ENCODE results near the gene GPR176. TPM values are rescaled to one million over a fixed set of nuclear protein-coding genes. Genes with fewer than 3 reads are reported as not detected.
"Not testable (repeated sequence)": the region's sequence is repeated elsewhere in the genome, so short reads cannot be mapped to it uniquely, and the experiment has no call there.

Gene GPR176
- total RNA-seq, 8 experiments from 2014 or later, result 7.5 to 48.8 (median 14.0) TPM

DNA sequence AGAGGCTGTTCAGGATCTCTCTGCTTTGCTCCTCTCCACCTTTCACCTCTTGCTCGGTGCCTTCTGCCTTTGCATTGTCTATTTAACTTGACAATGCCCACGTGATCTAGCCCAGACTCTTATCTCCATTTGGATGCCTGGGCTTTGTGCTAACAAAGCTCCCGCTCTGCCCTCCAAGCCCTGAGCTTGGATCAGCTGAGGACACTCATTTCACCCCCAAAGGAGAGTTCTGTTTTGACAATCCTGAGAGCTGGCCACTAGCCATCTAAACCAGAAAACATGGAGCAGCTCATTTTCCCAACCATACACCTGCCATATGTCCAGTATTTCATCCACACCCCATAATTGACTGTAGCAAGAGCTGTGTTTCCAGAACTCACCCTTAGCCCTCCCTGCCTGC is 12.8 kb downstream of the GPR176 start:
- in situ Hi-C loops (cut with MboI; ENCODE audit: low pct_unique_long_range_greater_than_20kb in 2 of 9, low sequenced_read_pairs in 9 of 9, unreplicated experiment in 9 of 9), result loop anchor here in 2 of 9 experiments (25.0 kb wide), 2 partner anchors 95 to 120 kb away; partner anchors contain the start of gene FSIP1 (in 1 of the 2)
- no peak overlapping the region for H3K4me3 ChIP-seq
- ATAC-seq (replicated peaks in 6 of 8), result no peak
- H3K27ac ChIP-seq, result no peak overlapping the region
- 17 to 100% (median 70%) methylated on average over 1 to 3 of the region's 3 CpGs; no CpG with 5 or more reads in 1 of the 10 experiments for WGBS, 10 experiments
- peaks cover 23 to 42% of the 10 kb centered on the region in 2 donors for H3K4me1 ChIP-seq (replicated peaks in 1 of 2)

DNA sequence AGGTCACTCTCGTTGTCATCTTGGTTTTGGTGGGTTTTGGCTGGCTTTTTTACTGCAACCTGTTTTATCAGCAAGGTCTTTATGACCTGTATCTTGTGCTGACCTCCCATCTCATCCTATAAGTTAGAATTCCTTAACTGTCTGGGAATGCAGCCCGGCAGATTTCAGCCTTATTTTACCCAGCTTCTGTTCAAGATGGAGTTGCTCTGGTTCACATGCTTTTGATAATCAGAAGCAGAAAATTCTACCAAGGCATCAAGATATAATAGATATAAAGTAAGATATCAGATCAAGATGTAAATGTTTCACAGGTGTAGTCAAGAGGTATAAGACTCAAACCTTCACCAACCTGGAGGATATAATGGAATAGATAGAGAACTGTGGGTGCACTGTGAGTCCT is 16.0 kb downstream of the GPR176 start:
- Histone ChIP-seq H3K4me1 (replicated peaks in 1 of 2) (peaks cover 23 to 49% of the 10 kb centered on the region in 2 donors), H3K4me3 (no peak overlapping the region), H3K27ac (no peak overlapping the region)
- in situ Hi-C loops (cut with MboI; ENCODE audit: low pct_unique_long_range_greater_than_20kb in 2 of 9, low sequenced_read_pairs in 9 of 9, unreplicated experiment in 9 of 9), result loop anchor here in 2 of 9 experiments (25.0 kb wide), 2 partner anchors 92 to 117 kb away; partner anchors contain the start of gene FSIP1 (in 1 of the 2)
- no peak for ATAC-seq (replicated peaks in 6 of 8)
- WGBS, 10 experiments, result 20 to 92% (median 75%) methylated on average over 1 to 2 of the region's 2 CpGs; no CpG with 5 or more reads in 4 of the 10 experiments

DNA sequence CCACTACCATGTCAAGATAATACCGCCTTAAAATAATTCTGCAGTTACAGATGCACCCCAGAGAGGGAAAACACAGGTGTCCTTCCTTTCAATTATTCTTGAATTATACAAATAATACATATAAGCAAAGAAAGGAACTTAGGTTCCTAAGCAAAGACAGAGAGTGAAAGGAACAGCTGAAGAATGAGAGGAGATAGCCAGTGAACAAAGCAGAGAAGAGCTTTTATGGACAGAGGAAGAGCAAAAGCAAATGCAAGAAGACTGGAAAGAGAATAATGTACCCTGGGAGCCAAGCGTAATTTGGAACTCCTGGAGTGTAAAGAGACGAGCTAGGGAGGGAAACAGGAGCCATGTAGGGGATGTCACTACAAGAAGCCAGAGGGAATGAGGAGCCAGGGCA is 21.7 kb downstream of the GPR176 start:
- ATAC-seq (replicated peaks in 6 of 8), result peak in 1 of 8 experiments; percentile 29
- WGBS, 10 experiments, result 69 to 100% (median 85%) methylated on average over 1 to 3 of the region's 3 CpGs; no CpG with 5 or more reads in 2 of the 10 experiments
- in situ Hi-C loops (cut with MboI; ENCODE audit: low pct_unique_long_range_greater_than_20kb in 2 of 9, low sequenced_read_pairs in 9 of 9, unreplicated experiment in 9 of 9), result no loop called here
- H3K27ac ChIP-seq, result peak overlapping the region; percentile 29 to 32
- H3K4me3 ChIP-seq, result no peak overlapping the region
- peaks cover 14 to 39% of the 10 kb centered on the region in 2 donors for H3K4me1 ChIP-seq (replicated peaks in 1 of 2)

DNA sequence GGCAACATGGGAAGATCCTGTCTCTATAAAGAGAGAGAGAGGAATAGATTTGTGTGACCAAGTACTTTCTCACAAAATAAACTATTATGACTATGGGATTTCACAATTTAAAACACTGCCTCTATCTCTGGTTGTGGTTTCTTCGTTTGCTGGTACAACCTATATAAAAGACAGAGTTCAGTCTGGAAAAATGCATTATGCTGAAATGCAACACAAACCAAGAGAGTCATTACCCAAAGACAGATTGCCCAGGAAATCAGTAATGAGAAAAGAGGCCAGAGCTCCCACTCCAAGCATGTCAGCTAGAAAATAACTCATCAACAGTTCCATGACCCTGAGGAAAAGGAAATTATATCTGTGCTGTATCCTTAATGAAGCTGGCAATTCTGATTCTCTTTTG is 23.2 kb downstream of the GPR176 start:
- peak overlapping the region in 1 of 2 donors; percentile 42 for H3K27ac ChIP-seq
- ATAC-seq (replicated peaks in 6 of 8), result peak in 7 of 8 experiments; percentile 16 to 98 (median 88)
- in situ Hi-C loops (cut with MboI; ENCODE audit: low pct_unique_long_range_greater_than_20kb in 2 of 9, low sequenced_read_pairs in 9 of 9, unreplicated experiment in 9 of 9), result no loop called here
- WGBS, 10 experiments, result 0 to 56% (median 23%) methylated on average over 1 of the region's 1 CpG; no CpG with 5 or more reads in 6 of the 10 experiments
- H3K4me1 ChIP-seq (replicated peaks in 1 of 2), result peaks cover 14 to 35% of the 10 kb centered on the region in 2 donors
- no peak overlapping the region for H3K4me3 ChIP-seq

DNA sequence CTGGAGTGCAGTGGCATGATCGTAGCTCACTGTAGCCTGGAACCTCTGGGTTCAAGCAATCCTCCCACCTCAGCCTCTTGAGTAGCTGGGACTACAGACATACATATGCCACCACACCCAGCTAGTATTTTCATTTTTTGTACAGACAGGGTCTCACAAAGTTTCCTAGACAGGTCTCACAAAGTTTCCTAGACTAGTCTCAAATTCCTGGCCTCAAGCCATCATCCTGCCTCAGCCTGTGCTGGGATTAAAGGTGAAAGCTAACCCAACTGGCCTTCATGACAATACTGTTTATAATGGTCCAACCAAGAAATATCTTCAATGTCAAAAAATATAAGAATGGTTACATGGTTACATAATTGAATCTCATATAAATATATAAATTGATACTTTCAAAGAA is 24.0 kb downstream of the GPR176 start:
- in situ Hi-C loops (cut with MboI; ENCODE audit: low pct_unique_long_range_greater_than_20kb in 2 of 9, low sequenced_read_pairs in 9 of 9, unreplicated experiment in 9 of 9), result no loop called here
- WGBS, 10 experiments, result 100% methylated on average over 1 of the region's 1 CpG; no CpG with 5 or more reads in 8 of the 10 experiments
- Histone ChIP-seq H3K4me1 (replicated peaks in 1 of 2) (peaks cover 14 to 35% of the 10 kb centered on the region in 2 donors), H3K4me3 (no peak overlapping the region), H3K27ac (no peak overlapping the region)
- ATAC-seq (replicated peaks in 6 of 8), result no peak

DNA sequence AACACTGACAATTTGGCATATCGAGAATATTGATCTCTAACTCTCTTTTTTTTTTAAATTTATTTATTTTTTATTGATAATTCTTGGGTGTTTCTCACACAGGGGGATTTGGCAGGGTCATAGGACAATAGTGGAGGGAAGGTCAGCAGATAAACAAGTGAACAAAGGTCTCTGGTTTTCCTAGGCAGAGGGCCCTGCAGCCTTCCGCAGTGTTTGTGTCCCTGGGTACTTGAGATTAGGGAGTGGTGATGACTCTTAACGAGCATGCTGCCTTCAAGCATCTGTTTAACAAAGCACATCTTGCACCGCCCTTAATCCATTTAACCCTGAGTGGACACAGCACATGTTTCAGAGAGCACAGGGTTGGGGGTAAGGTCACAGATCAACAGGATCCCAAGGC is 27.0 kb downstream of the GPR176 start:
- H3K4me3 ChIP-seq; in situ Hi-C loops (cut with MboI; ENCODE audit: low pct_unique_long_range_greater_than_20kb in 2 of 9, low sequenced_read_pairs in 9 of 9, unreplicated experiment in 9 of 9); ATAC-seq (replicated peaks in 6 of 8); H3K27ac ChIP-seq: not testable (repeated sequence)
- 67 to 100% (median 86%) methylated on average over 1 of the region's 4 CpGs; no CpG with 5 or more reads in 3 of the 10 experiments for WGBS, 10 experiments
- peaks cover 9 to 17% of the 10 kb centered on the region in 2 donors for H3K4me1 ChIP-seq (replicated peaks in 1 of 2)

DNA sequence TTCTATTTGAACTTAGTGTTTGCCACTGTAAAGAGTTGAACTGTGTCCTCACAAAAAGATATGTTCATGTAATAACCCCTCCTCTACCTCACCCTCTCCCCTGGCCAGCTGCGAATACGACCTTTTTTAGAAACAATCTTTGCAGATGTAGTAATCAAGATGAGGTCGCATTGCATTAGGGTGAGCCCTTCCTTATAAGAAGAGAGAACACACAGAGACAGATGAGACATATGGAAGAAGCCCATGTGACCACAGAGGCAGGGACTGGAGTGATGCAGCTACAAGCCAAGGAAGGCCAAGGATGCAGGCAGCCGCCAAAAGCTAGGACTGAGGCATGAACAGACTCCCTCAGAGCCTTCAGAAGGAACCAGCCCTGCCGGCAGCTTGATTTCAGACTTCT is 27.6 kb downstream of the GPR176 start:
- H3K4me3 ChIP-seq, result no peak overlapping the region
- WGBS, 10 experiments, result 40 to 100% (median 93%) methylated on average over 1 to 5 of the region's 5 CpGs; no CpG with 5 or more reads in 2 of the 10 experiments
- in situ Hi-C loops (cut with MboI; ENCODE audit: low pct_unique_long_range_greater_than_20kb in 2 of 9, low sequenced_read_pairs in 9 of 9, unreplicated experiment in 9 of 9), result no loop called here
- H3K27ac ChIP-seq, result no peak overlapping the region
- peaks cover 5 to 11% of the 10 kb centered on the region in 2 donors for H3K4me1 ChIP-seq (replicated peaks in 1 of 2)
- ATAC-seq (replicated peaks in 6 of 8), result peak in 1 of 8 experiments; percentile 54

DNA sequence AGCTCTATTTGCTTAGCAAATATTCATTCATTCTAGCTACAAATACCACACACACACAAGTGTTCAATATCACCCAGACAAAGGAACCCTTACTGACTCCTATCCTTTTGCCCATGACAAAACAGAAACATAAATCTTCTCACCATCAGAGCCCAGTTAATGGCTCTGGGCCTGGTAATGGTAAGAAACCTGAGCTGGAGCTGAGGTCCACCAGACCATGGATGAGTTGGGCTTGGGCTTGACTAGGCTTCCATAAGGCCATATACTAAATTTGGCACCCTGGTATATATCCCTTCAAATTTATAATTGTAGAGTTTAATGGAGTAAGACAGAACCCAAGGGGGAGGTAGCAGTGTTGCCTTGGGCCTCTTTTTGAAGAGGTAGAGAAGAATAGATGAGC is 29.4 kb downstream of the GPR176 start:
- ATAC-seq (replicated peaks in 6 of 8), result no peak
- Histone ChIP-seq H3K4me1 (replicated peaks in 1 of 2) (peaks cover 0 to 3% of the 10 kb centered on the region in 2 donors), H3K27ac (no peak overlapping the region), H3K4me3 (no peak overlapping the region)
- in situ Hi-C loops (cut with MboI; ENCODE audit: low pct_unique_long_range_greater_than_20kb in 2 of 9, low sequenced_read_pairs in 9 of 9, unreplicated experiment in 9 of 9), result no loop called here

DNA sequence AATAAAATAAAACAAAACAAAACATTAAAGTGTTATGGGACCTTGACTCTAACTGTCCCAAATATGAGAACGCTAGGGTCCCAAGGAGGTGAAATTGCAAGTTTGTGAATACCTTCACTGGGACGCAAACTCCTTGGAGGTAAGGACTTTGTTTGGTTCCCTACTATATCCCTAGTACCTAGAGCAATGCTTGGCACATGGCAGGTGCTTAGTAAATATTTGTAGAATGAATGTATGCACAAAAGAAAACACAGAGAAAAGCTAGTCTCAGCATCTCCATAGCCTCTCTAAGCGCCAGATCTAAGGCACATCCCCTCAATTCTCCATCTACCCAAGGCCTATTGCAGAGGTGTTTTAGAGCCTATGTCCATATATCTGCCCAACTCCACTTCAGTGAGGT is 30.5 kb downstream of the GPR176 start:
- H3K27ac ChIP-seq, result no peak overlapping the region
- in situ Hi-C loops (cut with MboI; ENCODE audit: low pct_unique_long_range_greater_than_20kb in 2 of 9, low sequenced_read_pairs in 9 of 9, unreplicated experiment in 9 of 9), result no loop called here
- no peak for ATAC-seq (replicated peaks in 6 of 8)
- H3K4me3 ChIP-seq, result no peak overlapping the region
- 70 to 100% (median 100%) methylated on average over 1 to 3 of the region's 3 CpGs for WGBS, 10 experiments
- peaks cover 0 to 3% of the 10 kb centered on the region in 2 donors for H3K4me1 ChIP-seq (replicated peaks in 1 of 2)

DNA sequence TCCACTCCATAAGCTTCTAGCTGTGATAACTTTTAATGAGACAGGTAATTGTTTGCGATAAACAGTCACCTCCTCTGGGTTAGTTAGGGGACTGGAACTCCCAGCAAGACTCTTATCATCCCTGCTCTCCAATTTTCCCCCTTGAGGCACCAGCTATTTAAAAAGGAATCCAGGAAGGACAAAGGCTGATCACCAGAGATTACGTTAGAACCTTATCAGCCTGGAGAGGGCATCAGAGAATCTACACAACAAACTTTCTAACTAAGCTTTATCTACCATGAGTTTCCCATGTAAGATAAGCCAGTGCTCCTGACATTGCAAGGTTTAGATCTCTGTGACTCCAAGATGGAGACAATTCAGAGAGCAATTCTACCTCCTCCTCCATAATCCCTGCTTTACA is 31.3 kb downstream of the GPR176 start:
- ATAC-seq (replicated peaks in 6 of 8), result no peak
- Histone ChIP-seq H3K27ac (no peak overlapping the region), H3K4me3 (no peak overlapping the region), H3K4me1 (replicated peaks in 1 of 2) (peaks cover 0 to 3% of the 10 kb centered on the region in 2 donors)
- in situ Hi-C loops (cut with MboI; ENCODE audit: low pct_unique_long_range_greater_than_20kb in 2 of 9, low sequenced_read_pairs in 9 of 9, unreplicated experiment in 9 of 9), result no loop called here
- 90 to 100% (median 100%) methylated on average over 1 to 2 of the region's 2 CpGs; no CpG with 5 or more reads in 3 of the 10 experiments for WGBS, 10 experiments

DNA sequence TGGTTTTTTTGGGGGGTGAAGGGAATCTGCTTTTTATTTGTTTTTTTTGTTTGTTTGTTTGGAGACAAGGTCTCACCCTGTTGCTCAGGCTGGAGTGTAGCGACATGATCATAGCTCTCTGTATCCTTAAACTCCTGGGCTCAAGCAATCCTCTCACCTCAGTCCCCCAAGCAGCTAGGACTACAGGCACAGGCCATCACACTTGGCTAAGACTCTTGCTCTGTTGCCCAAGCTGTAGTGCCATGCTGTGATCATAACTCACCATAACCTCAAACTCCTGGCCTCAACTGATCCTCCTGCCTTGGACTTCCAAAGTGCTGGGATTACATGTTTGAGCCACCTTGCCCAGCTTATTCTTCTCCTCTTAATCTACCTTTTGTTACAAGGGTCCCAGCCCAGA is 31.8 kb downstream of the GPR176 start:
- peak in 3 of 8 experiments; percentile 7 to 32 (median 19) for ATAC-seq (replicated peaks in 6 of 8)
- Histone ChIP-seq H3K4me3 (no peak overlapping the region), H3K27ac (no peak overlapping the region), H3K4me1 (replicated peaks in 1 of 2) (peaks cover 0 to 3% of the 10 kb centered on the region in 2 donors)
- 67 to 100% (median 83%) methylated on average over 1 of the region's 1 CpG; no CpG with 5 or more reads in 5 of the 10 experiments for WGBS, 10 experiments
- in situ Hi-C loops (cut with MboI; ENCODE audit: low pct_unique_long_range_greater_than_20kb in 2 of 9, low sequenced_read_pairs in 9 of 9, unreplicated experiment in 9 of 9), result no loop called here

DNA sequence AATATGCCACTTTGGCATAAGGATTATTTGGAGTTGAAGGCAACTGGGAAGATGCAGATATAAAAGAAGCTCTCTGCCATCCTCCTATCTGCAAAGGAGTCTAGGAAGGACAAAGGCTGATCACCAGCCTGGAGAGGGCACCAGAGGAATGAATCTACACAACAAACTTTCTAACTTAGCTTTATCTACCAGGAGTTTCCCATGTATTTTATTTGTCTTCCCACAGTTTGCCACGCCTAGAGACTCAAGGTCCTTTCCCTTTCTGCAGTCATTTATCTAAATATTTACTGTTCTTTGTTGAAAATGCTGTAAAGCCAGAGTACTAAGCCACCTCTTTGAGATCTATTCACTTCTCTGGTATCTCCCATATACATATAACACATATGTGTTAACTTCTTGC is 32.2 kb downstream of the GPR176 start:
- H3K27ac ChIP-seq, result no peak overlapping the region
- in situ Hi-C loops (cut with MboI; ENCODE audit: low pct_unique_long_range_greater_than_20kb in 2 of 9, low sequenced_read_pairs in 9 of 9, unreplicated experiment in 9 of 9), result no loop called here
- ATAC-seq (replicated peaks in 6 of 8), result peak in 6 of 8 experiments; percentile 29 to 88 (median 76)
- H3K4me3 ChIP-seq, result no peak overlapping the region
- 13 to 82% (median 53%) methylated on average over 1 of the region's 1 CpG; no CpG with 5 or more reads in 4 of the 10 experiments for WGBS, 10 experiments
- peaks cover 0 to 3% of the 10 kb centered on the region in 2 donors for H3K4me1 ChIP-seq (replicated peaks in 1 of 2)

DNA sequence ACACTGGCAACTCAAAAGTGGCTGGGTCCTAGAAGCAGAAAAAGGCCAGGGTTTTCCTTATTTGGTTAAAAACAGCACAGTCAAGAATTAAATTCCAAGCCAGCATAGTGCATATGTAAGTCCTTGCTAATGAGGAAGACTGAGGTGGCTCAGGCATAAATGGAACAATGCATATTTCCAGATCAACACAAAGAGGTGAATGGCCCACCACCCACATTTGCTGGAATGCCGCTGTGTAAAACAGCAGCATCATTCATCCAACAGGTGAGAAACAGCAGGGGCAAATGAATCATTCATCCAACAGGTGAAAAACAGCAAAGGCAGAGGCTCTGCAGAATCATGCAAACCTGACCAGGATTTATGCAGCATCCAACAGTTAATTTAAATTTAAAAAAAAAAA is 32.9 kb downstream of the GPR176 start:
- Histone ChIP-seq H3K4me1 (replicated peaks in 1 of 2) (peaks cover 0 to 9% of the 10 kb centered on the region in 2 donors), H3K4me3 (no peak overlapping the region), H3K27ac (no peak overlapping the region)
- in situ Hi-C loops (cut with MboI; ENCODE audit: low pct_unique_long_range_greater_than_20kb in 2 of 9, low sequenced_read_pairs in 9 of 9, unreplicated experiment in 9 of 9), result no loop called here
- peak in 3 of 8 experiments; percentile 51 to 57 (median 57) for ATAC-seq (replicated peaks in 6 of 8)
- 33 to 100% (median 63%) methylated on average over 1 of the region's 1 CpG; no CpG with 5 or more reads in 4 of the 10 experiments for WGBS, 10 experiments

DNA sequence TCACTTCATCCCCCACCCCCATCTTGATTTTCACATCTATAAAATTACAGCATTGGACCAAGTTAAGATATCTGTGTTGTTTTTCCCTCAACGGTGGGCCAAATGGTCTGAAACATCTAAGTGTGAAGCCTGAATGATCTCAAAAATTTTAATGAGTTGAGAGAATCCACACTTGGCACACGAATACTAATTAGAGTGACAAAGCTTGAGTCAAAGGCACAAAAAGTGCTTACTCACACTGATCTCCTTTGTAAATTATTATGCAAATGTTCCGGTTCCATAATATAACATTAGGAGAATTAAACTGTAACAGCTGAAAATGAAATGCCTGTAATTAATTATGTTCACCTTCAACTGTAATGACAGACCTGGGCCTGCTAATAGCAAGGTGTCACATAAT is 33.6 kb downstream of the GPR176 start:
- Histone ChIP-seq H3K4me1 (replicated peaks in 1 of 2) (peaks cover 0 to 17% of the 10 kb centered on the region in 2 donors), H3K4me3 (no peak overlapping the region), H3K27ac (no peak overlapping the region)
- ATAC-seq (replicated peaks in 6 of 8), result peak in 1 of 8 experiments; percentile 18
- WGBS, 10 experiments, result 0 to 63% (median 41%) methylated on average over 1 to 3 of the region's 3 CpGs; no CpG with 5 or more reads in 2 of the 10 experiments
- in situ Hi-C loops (cut with MboI; ENCODE audit: low pct_unique_long_range_greater_than_20kb in 2 of 9, low sequenced_read_pairs in 9 of 9, unreplicated experiment in 9 of 9), result no loop called here

All from motor neuron (in vitro differentiated cells).